G401.6 (cell line): ENCODE results near the gene SCYL1.

Experiments
- FAIRE-seq: peaks from 2 replicates; lab custom pipeline; 2012; peaks lifted over from hg19 to GRCh38; lab: Jason Lieb, UNC

The SCYL1 gene

DNA sequence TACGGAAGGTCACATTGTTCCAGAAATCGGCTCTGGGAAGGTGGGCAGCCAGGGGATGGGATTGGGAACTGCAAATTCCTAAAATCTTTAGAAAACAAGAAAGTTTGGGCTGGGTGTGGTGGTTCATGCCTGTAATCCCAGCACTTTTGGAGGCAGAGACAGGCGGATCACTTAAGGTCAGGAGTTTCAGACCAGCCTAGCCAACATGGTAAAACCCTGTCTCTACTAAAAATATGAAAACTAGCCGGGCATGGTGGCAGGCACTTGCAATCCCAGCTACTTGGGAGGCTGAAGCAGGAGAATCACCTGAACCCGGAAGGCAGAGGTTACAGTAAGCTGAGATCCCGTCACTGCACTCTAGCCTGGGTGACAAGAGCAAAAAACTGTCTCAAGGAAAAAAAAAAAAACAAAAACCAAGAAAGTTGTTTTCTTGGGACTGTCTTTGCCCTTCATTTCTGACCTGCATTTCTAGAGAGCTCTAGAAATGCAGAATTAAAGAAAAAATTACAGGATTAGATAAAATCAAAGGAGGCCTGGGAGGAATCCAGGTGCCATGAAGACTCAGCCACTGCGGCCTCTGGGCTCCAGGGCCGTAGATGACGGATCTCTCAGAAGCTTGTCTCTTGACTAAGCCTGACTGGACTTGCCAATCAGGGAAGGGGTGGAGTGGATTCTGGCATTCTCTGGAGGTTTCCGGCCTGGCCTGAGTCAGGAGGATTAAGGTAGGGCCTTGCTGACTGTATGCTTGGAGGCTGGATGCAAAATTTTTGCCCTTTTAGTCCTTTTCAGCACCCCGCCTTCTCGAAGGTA lies 31.3 kb upstream of the SCYL1 start:
- peak; percentile 93 for FAIRE-seq

DNA sequence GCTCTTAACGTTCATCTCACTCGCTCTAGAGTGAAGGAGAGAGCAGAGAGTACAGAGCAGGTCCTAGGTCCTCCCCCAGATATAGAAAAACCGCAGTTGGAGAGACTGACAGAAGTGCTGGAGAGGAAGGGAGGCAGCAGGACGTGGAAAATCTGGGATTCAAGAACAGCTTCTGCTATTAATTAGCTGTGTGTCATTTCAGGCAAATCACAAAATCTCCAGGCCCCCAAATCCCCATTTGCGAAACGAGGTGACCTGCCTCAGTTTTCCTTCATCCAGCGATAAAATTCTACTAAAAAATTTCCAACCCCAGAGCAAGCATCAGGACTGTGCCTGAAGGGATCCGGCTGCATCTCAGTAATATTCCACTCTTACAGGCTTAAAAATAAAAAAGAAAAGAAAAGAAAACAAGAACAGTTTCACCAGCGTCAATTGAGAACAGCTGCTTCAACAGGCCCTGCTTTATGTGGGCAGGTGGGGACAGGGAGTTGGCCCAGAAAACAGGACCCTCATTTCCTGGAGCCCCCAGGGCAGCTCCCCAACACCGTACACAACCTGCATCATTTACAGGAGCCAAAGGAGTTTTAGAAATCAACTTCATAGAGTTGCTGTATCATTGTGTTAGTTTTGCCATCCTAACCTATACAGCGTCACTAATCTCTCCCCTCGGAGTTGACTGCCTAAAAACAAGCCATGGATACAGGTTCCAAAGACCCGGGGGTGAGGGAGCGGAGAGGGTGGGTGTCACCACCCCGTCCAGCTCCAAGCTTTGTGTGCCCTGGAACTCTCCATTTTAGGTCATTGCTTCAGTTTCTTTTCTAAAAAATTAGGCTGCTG lies 28.4 kb upstream of the SCYL1 start:
- no peak for FAIRE-seq

DNA sequence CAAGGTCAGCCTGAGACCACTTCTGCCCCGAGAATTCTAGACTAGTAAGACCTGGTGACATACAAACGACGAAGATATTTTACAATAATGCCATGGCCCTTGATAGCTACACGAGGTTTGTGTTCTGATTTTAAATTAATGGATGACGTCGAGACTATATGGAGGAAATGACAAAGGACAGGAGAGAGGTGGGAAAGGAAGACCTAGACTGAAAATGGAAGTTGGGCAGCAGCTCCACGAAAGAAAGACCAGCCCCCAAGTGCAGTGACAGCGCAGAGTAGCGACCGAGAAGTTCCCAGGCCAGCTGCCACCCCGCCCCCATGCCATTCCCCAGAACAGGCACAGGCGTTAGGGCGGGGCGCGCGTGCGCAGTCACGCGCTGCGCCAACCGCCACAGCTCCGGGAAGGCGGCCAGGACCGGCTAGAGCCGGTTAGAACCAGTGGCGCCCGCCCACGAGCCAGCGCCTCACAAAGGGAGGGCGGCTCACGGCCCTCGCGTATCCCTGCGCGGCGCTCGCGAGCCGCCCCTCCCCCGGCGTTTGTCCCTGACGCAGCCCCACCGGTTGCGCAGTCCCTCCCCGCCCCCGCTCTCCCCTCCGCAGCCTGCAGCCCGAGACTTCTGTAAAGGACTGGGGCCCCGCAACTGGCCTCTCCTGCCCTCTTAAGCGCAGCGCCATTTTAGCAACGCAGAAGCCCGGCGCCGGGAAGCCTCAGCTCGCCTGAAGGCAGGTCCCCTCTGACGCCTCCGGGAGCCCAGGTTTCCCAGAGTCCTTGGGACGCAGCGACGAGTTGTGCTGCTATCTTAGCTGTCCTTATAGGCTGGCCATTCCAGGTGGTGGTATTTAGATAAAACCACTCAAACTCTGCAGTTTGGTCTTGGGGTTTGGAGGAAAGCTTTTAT lies 27.5 kb upstream of the SCYL1 start:
- peak; percentile 87 for FAIRE-seq

DNA sequence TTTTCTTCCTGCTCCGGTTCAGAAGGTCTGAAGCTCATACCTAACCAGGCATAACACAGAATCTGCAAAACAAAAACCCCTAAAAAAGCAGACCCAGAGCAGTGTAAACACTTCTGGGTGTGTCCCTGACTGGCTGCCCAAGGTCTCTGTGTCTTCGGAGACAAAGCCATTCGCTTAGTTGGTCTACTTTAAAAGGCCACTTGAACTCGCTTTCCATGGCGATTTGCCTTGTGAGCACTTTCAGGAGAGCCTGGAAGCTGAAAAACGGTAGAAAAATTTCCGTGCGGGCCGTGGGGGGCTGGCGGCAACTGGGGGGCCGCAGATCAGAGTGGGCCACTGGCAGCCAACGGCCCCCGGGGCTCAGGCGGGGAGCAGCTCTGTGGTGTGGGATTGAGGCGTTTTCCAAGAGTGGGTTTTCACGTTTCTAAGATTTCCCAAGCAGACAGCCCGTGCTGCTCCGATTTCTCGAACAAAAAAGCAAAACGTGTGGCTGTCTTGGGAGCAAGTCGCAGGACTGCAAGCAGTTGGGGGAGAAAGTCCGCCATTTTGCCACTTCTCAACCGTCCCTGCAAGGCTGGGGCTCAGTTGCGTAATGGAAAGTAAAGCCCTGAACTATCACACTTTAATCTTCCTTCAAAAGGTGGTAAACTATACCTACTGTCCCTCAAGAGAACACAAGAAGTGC lies 26.7 kb upstream of the SCYL1 start:
- no peak for FAIRE-seq

DNA sequence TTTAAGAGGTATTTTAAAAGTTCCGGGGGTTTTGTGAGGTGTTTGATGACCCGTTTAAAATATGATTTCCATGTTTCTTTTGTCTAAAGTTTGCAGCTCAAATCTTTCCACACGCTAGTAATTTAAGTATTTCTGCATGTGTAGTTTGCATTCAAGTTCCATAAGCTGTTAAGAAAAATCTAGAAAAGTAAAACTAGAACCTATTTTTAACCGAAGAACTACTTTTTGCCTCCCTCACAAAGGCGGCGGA lies 26.2 kb upstream of the SCYL1 start:
- FAIRE-seq = peak; percentile 87

DNA sequence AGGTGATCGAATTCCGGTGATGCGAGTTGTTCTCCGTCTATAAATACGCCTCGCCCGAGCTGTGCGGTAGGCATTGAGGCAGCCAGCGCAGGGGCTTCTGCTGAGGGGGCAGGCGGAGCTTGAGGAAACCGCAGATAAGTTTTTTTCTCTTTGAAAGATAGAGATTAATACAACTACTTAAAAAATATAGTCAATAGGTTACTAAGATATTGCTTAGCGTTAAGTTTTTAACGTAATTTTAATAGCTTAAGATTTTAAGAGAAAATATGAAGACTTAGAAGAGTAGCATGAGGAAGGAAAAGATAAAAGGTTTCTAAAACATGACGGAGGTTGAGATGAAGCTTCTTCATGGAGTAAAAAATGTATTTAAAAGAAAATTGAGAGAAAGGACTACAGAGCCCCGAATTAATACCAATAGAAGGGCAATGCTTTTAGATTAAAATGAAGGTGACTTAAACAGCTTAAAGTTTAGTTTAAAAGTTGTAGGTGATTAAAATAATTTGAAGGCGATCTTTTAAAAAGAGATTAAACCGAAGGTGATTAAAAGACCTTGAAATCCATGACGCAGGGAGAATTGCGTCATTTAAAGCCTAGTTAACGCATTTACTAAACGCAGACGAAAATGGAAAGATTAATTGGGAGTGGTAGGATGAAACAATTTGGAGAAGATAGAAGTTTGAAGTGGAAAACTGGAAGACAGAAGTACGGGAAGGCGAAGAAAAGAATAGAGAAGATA lies 25.7 kb upstream of the SCYL1 start, which contains the start of gene MALAT1:
Gene MALAT1, plus strand, starts transcription at position 69 of the 736 bp plus-strand sequence.
- no peak for FAIRE-seq

DNA sequence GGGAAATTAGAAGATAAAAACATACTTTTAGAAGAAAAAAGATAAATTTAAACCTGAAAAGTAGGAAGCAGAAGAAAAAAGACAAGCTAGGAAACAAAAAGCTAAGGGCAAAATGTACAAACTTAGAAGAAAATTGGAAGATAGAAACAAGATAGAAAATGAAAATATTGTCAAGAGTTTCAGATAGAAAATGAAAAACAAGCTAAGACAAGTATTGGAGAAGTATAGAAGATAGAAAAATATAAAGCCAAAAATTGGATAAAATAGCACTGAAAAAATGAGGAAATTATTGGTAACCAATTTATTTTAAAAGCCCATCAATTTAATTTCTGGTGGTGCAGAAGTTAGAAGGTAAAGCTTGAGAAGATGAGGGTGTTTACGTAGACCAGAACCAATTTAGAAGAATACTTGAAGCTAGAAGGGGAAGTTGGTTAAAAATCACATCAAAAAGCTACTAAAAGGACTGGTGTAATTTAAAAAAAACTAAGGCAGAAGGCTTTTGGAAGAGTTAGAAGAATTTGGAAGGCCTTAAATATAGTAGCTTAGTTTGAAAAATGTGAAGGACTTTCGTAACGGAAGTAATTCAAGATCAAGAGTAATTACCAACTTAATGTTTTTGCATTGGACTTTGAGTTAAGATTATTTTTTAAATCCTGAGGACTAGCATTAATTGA lies 25.0 kb upstream of the SCYL1 start:
- no peak for FAIRE-seq

DNA sequence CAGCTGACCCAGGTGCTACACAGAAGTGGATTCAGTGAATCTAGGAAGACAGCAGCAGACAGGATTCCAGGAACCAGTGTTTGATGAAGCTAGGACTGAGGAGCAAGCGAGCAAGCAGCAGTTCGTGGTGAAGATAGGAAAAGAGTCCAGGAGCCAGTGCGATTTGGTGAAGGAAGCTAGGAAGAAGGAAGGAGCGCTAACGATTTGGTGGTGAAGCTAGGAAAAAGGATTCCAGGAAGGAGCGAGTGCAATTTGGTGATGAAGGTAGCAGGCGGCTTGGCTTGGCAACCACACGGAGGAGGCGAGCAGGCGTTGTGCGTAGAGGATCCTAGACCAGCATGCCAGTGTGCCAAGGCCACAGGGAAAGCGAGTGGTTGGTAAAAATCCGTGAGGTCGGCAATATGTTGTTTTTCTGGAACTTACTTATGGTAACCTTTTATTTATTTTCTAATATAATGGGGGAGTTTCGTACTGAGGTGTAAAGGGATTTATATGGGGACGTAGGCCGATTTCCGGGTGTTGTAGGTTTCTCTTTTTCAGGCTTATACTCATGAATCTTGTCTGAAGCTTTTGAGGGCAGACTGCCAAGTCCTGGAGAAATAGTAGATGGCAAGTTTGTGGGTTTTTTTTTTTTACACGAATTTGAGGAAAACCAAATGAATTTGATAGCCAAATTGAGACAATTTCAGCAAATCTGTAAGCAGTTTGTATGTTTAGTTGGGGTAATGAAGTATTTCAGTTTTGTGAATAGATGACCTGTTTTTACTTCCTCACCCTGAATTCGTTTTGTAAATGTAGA lies 24.3 kb upstream of the SCYL1 start:
- FAIRE-seq = no peak

DNA sequence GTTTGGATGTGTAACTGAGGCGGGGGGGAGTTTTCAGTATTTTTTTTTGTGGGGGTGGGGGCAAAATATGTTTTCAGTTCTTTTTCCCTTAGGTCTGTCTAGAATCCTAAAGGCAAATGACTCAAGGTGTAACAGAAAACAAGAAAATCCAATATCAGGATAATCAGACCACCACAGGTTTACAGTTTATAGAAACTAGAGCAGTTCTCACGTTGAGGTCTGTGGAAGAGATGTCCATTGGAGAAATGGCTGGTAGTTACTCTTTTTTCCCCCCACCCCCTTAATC lies 23.8 kb upstream of the SCYL1 start:
- no peak for FAIRE-seq

DNA sequence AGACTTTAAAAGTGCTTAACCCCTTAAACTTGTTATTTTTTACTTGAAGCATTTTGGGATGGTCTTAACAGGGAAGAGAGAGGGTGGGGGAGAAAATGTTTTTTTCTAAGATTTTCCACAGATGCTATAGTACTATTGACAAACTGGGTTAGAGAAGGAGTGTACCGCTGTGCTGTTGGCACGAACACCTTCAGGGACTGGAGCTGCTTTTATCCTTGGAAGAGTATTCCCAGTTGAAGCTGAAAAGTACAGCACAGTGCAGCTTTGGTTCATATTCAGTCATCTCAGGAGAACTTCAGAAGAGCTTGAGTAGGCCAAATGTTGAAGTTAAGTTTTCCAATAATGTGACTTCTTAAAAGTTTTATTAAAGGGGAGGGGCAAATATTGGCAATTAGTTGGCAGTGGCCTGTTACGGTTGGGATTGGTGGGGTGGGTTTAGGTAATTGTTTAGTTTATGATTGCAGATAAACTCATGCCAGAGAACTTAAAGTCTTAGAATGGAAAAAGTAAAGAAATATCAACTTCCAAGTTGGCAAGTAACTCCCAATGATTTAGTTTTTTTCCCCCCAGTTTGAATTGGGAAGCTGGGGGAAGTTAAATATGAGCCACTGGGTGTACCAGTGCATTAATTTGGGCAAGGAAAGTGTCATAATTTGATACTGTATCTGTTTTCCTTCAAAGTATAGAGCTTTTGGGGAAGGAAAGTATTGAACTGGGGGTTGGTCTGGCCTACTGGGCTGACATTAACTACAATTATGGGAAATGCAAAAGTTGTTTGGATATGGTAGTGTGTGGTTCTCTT lies 23.2 kb upstream of the SCYL1 start:
- no peak for FAIRE-seq

DNA sequence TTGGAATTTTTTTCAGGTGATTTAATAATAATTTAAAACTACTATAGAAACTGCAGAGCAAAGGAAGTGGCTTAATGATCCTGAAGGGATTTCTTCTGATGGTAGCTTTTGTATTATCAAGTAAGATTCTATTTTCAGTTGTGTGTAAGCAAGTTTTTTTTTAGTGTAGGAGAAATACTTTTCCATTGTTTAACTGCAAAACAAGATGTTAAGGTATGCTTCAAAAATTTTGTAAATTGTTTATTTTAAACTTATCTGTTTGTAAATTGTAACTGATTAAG lies 22.7 kb upstream of the SCYL1 start:
- FAIRE-seq = no peak

DNA sequence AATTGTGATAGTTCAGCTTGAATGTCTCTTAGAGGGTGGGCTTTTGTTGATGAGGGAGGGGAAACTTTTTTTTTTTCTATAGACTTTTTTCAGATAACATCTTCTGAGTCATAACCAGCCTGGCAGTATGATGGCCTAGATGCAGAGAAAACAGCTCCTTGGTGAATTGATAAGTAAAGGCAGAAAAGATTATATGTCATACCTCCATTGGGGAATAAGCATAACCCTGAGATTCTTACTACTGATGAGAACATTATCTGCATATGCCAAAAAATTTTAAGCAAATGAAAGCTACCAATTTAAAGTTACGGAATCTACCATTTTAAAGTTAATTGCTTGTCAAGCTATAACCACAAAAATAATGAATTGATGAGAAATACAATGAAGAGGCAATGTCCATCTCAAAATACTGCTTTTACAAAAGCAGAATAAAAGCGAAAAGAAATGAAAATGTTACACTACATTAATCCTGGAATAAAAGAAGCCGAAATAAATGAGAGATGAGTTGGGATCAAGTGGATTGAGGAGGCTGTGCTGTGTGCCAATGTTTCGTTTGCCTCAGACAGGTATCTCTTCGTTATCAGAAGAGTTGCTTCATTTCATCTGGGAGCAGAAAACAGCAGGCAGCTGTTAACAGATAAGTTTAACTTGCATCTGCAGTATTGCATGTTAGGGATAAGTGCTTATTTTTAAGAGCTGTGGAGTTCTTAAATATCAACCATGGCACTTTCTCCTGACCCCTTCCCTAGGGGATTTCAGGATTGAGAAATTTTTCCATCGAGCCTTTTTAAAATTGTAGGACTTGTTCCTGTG lies 22.1 kb upstream of the SCYL1 start:
- no peak for FAIRE-seq

DNA sequence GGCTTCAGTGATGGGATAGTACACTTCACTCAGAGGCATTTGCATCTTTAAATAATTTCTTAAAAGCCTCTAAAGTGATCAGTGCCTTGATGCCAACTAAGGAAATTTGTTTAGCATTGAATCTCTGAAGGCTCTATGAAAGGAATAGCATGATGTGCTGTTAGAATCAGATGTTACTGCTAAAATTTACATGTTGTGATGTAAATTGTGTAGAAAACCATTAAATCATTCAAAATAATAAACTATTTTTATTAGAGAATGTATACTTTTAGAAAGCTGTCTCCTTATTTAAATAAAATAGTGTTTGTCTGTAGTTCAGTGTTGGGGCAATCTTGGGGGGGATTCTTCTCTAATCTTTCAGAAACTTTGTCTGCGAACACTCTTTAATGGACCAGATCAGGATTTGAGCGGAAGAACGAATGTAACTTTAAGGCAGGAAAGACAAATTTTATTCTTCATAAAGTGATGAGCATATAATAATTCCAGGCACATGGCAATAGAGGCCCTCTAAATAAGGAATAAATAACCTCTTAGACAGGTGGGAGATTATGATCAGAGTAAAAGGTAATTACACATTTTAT lies 21.4 kb upstream of the SCYL1 start:
- no peak for FAIRE-seq

DNA sequence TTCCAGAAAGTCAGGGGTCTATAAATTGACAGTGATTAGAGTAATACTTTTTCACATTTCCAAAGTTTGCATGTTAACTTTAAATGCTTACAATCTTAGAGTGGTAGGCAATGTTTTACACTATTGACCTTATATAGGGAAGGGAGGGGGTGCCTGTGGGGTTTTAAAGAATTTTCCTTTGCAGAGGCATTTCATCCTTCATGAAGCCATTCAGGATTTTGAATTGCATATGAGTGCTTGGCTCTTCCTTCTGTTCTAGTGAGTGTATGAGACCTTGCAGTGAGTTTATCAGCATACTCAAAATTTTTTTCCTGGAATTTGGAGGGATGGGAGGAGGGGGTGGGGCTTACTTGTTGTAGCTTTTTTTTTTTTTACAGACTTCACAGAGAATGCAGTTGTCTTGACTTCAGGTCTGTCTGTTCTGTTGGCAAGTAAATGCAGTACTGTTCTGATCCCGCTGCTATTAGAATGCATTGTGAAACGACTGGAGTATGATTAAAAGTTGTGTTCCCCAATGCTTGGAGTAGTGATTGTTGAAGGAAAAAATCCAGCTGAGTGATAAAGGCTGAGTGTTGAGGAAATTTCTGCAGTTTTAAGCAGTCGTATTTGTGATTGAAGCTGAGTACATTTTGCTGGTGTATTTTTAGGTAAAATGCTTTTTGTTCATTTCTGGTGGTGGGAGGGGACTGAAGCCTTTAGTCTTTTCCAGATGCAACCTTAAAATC lies 20.8 kb upstream of the SCYL1 start:
- peak; percentile 31 for FAIRE-seq

DNA sequence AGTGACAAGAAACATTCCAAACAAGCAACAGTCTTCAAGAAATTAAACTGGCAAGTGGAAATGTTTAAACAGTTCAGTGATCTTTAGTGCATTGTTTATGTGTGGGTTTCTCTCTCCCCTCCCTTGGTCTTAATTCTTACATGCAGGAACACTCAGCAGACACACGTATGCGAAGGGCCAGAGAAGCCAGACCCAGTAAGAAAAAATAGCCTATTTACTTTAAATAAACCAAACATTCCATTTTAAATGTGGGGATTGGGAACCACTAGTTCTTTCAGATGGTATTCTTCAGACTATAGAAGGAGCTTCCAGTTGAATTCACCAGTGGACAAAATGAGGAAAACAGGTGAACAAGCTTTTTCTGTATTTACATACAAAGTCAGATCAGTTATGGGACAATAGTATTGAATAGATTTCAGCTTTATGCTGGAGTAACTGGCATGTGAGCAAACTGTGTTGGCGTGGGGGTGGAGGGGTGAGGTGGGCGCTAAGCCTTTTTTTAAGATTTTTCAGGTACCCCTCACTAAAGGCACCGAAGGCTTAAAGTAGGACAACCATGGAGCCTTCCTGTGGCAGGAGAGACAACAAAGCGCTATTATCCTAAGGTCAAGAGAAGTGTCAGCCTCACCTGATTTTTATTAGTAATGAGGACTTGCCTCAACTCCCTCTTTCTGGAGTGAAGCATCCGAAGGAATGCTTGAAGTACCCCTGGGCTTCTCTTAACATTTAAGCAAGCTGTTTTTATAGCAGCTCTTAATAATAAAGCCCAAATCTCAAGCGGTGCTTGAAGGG lies 20.0 kb upstream of the SCYL1 start:
- no peak for FAIRE-seq

DNA sequence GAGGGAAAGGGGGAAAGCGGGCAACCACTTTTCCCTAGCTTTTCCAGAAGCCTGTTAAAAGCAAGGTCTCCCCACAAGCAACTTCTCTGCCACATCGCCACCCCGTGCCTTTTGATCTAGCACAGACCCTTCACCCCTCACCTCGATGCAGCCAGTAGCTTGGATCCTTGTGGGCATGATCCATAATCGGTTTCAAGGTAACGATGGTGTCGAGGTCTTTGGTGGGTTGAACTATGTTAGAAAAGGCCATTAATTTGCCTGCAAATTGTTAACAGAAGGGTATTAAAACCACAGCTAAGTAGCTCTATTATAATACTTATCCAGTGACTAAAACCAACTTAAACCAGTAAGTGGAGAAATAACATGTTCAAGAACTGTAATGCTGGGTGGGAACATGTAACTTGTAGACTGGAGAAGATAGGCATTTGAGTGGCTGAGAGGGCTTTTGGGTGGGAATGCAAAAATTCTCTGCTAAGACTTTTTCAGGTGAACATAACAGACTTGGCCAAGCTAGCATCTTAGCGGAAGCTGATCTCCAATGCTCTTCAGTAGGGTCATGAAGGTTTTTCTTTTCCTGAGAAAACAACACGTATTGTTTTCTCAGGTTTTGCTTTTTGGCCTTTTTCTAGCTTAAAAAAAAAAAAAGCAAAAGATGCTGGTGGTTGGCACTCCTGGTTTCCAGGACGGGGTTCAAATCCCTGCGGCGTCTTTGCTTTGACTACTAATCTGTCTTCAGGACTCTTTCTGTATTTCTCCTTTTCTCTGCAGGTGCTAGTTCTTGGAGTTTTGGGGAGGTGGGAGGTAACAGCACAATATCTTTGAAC lies 19.2 kb upstream of the SCYL1 start:
- FAIRE-seq = peak; percentile 66
